Measurements from ENCODE around the gene TMPRSS15. TPM values are rescaled to one million over a fixed set of nuclear protein-coding genes. Genes with fewer than 3 reads are reported as not detected.

Gene TMPRSS15
- total and polyA plus RNA-seq, 9 of the 15 experiments (the other 6 are each of a cell fraction or from before 2014, with no cell fraction given) = 0.03 to 0.11 (median 0.04) TPM; not detected in 4

DNA sequence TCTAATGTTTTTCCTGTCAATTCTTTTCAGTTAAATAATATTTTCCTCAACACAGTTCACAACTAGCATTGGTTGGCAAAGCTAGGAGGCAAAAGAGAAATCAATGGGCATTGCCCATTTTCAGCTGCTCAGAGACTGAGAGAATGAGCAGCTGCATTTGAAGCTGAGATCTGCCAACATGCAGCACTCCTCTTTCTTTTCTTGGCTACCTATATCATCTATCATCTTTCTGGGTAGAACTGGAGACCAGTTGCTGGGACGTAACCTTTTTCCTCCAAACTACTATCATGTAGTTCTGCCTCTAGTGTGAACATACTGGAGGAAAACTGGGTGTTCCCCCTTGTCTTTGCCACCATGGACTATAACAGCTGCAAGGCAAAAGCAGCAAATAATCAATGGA, 136.1 kb downstream of the TMPRSS15 start (continued):
- TF ChIP-seq, protein P1, sequence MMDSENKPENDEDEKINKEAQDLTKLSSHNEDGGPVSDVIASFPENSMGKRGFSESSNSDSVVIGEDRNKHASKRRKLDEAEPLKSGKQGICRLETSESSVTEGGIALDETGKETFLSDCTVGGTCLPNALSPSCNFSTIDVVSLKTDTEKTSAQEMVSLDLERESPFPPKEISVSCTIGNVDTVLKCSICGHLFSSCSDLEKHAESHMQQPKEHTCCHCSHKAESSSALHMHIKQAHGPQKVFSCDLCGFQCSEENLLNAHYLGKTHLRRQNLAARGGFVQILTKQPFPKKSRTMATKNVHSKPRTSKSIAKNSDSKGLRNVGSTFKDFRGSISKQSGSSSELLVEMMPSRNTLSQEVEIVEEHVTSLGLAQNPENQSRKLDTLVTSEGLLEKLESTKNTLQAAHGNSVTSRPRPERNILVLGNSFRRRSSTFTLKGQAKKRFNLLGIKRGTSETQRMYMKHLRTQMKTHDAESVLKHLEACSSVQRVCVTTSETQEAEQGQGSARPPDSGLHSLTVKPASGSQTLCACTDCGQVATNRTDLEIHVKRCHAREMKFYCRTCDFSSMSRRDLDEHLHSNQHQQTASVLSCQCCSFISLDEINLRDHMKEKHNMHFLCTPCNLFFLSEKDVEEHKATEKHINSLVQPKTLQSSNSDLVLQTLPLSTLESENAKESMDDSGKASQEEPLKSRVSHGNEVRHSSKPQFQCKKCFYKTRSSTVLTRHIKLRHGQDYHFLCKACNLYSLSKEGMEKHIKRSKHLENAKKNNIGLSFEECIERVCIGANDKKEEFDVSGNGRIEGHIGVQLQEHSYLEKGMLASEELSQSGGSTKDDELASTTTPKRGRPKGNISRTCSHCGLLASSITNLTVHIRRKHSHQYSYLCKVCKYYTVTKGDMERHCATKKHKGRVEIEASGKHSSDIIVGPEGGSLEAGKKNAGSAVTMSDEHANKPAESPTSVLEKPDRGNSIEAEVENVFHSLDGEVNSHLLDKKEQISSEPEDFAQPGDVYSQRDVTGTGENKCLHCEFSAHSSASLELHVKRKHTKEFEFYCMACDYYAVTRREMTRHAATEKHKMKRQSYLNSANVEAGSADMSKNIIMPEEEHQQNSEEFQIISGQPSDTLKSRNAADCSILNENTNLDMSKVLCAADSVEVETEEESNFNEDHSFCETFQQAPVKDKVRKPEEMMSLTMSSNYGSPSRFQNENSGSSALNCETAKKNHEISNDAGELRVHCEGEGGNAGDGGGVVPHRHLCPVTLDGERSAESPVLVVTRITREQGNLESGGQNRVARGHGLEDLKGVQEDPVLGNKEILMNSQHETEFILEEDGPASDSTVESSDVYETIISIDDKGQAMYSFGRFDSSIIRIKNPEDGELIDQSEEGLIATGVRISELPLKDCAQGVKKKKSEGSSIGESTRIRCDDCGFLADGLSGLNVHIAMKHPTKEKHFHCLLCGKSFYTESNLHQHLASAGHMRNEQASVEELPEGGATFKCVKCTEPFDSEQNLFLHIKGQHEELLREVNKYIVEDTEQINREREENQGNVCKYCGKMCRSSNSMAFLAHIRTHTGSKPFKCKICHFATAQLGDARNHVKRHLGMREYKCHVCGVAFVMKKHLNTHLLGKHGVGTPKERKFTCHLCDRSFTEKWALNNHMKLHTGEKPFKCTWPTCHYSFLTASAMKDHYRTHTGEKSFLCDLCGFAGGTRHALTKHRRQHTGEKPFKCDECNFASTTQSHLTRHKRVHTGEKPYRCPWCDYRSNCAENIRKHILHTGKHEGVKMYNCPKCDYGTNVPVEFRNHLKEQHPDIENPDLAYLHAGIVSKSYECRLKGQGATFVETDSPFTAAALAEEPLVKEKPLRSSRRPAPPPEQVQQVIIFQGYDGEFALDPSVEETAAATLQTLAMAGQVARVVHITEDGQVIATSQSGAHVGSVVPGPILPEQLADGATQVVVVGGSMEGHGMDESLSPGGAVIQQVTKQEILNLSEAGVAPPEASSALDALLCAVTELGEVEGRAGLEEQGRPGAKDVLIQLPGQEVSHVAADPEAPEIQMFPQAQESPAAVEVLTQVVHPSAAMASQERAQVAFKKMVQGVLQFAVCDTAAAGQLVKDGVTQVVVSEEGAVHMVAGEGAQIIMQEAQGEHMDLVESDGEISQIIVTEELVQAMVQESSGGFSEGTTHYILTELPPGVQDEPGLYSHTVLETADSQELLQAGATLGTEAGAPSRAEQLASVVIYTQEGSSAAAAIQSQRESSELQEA (IDR thresholded peaks at IDR 0.05; ENCODE audit: low read depth) = no peak
- no peak for TF ChIP-seq CREBBP (IDR thresholded peaks at IDR 0.05; ENCODE audit: low read depth, low read length)
- no peak for TF ChIP-seq NR2C1 (IDR thresholded peaks at IDR 0.05)
- no peak for TF ChIP-seq NR2C1 (tag; IDR thresholded peaks at IDR 0.05)
- TF ChIP-seq SREBF1 (IDR thresholded peaks at IDR 0.05; ENCODE audit: borderline replicate concordance, low read depth, low read length) = no peak

All from K562 (cell line).